GM13977 (cell line): ENCODE data around the gene TEDC2.

ENCODE experiments used
- DNase-seq: peaks from one replicate; pipeline ENCODE4 v3.0.0; 2012; ENCODE audit warnings: low spot score
- CTCF ChIP-seq: IDR thresholded peaks from 2 replicates; pipeline ENCODE4 v1.5.1; 2012; ENCODE audit warnings: mild to moderate bottlenecking, control low read depth; ENCODE audit not compliant: insufficient read depth; ENCODE audit errors: extremely low read depth, missing control alignments
- in situ Hi-C: fragments of 300-500 bp; cut with MboI; formaldehyde crosslinking; loops from one replicate; pipeline ENCODE4 v1.12.0; 2022; ENCODE audit warnings: low sequenced_read_pairs, low pct_unique_long_range_greater_than_20kb, mixed read lengths, inconsistent platforms; ENCODE audit not compliant: unreplicated experiment

The TEDC2 gene

GRCh38 chr16:2472885-2473445 lies 13.1 kb downstream of the TEDC2 start:
- no peak for TF ChIP-seq CTCF
- no peak for DNase-seq
- in situ Hi-C loops, result no loop called here

DNA sequence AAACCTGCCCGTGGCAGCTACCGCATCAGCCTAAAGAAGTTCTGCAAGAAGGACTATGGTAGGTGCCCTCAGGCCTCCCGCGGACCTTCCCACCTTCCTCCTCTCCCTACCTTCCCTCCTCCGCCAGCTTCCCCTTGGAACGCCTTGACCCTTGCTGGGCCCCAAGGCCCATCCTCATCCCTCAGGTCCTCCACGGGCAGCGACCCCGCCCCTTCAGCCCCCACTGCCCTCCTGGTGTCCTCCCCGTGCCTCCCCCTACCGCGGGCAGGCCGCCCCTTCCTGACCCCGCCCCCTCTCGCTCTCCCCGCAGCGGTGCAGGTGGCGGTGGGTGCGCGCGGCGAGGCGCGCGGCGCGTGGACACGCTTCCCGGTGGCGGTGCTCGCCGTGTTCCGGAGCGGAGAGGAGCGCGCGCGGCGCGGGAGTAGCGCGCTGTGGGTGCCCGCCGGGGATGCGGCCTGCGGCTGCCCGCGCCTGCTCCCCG lies 13.6 kb downstream of the TEDC2 start:
- no peak for DNase-seq
- TF ChIP-seq CTCF, result no peak
- in situ Hi-C loops, result no loop called here

DNA sequence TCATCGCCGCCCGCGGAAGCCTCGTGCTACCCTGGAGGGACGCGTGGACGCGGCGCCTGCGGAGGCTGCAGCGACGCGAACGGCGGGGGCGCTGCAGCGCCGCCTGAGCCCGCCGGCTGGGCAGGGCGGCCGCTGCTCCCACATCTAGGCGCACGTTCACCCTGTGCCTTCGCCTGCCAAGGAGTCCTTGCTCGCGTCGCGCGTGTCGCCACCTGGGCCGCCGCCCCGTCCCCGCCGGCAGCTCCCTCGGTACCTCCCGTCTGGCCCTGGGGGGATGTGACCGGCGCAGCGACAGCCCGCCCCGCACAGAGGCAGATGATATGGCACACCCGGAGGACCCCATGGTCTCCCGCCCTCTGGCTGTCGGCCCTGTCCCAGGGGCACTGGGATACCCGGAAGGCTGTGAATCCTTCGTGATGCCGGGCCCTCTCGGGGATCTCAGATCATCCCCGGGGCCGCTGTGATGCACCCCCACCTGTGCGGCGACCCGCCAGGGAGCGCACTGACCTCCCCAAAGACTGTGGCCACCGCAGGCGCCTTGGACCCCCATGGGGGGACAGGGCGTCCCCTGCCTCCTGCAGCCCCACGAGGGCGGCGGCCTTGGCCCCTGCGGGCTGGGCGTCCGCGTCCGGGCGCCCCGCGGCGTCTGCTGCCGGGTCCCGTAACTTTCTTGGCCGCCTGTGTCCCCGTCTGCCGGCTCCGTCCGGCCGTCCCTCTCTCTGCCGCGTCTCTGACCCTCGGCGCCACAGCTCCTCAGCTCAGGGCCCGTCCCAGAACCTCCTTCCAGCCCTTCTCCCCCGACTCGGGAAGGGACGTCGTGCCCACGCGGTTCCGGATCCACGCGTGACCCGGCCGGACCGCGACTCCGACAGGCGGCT lies 14.3 kb downstream of the TEDC2 start:
- in situ Hi-C loops, result no loop called here
- TF ChIP-seq CTCF, result peak; percentile 73
- peak; percentile 87 for DNase-seq

GRCh38 chr16:2474877-2475412 lies 15.0 kb downstream of the TEDC2 start, which contains the start of gene TBC1D24:
Gene TBC1D24, plus strand, starts transcription at chr16:2475127. Its CDS starts 21,022 bp downstream, at chr16:2496149.
- in situ Hi-C loops, result no loop called here
- peak; percentile 100 for DNase-seq
- no peak for TF ChIP-seq CTCF

DNA sequence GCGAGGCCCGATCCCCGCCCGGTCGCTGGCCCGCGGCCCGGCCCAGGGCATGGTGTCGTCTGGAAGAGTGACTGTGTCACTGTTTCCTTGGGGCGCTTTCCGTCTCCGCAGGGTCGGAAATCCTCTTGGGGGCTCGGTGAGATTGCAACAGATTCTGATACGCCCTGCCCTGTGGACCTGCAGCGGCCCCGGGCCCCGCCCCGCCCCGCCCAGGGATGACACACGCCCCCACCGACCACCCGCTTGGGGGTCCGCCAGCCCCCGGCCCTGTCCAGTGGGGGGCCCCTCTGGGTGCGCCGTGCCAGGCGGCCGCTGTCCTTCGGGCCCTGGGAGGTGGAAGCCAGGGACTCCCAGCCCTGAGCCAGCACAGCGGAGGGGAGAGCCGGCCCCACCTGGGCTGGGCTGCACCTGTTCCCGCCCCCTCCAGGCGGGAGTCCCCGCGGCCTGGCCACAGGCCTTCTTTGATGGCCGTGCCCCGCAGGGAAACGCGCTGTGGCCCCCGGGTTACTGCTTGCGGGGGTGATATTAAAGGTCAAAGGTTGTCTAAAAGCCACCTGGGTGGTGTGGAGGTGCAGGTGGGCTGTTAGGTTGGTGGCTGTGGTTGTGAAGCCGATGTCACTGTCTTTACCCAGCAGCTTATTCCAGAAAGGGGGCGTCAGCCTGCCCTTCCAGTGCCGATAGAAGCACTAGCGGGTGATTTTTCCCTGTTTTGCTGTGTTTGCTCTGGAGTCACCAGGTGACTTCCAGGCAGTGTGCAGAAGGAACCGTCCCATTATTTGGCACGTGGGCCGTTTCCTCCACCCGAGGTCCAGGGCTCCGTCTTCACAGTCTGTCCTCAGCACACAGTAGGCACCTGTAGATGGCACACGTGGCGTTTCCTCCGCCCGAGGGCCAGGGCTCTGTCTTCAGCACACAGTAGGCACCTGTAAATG lies 15.8 kb downstream of the TEDC2 start:
- TF ChIP-seq CTCF, result no peak
- in situ Hi-C loops, result no loop called here
- DNase-seq, result peak; percentile 72

- DNase-seq, result no peak
- no peak for TF ChIP-seq CTCF
- in situ Hi-C loops, result no loop called here
Measured at GRCh38 chr16:2476345-2476720, 16.4 kb downstream of the TEDC2 start.
